ENCODE measurements around the gene RCN2.

The RCN2 gene

GRCh38 chr15:76998663-76999285 is 67.2 kb downstream of the RCN2 start:
- H3K4me3 ChIP-seq (replicated peaks; ENCODE audit: low read depth, low read length): no peak overlapping the region
- no peak for DNase-seq (ENCODE audit: extremely low read depth, low read depth)
- TF ChIP-seq CTCF (IDR thresholded peaks at IDR 0.05; ENCODE audit: low read depth, low read length, missing control alignments): no peak

GRCh38 chr15:76999996-77000395 is 68.4 kb downstream of the RCN2 start:
- DNase-seq (ENCODE audit: extremely low read depth, low read depth): no peak
- no peak for TF ChIP-seq CTCF (IDR thresholded peaks at IDR 0.05; ENCODE audit: low read depth, low read length, missing control alignments)
- no peak overlapping the region for H3K4me3 ChIP-seq (replicated peaks; ENCODE audit: low read depth, low read length)

- TF ChIP-seq CTCF (IDR thresholded peaks at IDR 0.05; ENCODE audit: low read depth, low read length, missing control alignments): no peak
- no peak for DNase-seq (ENCODE audit: extremely low read depth, low read depth)
Observed at GRCh38 chr15:77001351-77001750, 69.8 kb downstream of the RCN2 start.

GRCh38 chr15:77001966-77002365 is 70.4 kb downstream of the RCN2 start:
- DNase-seq (ENCODE audit: extremely low read depth, low read depth): no peak
- H3K4me3 ChIP-seq (replicated peaks; ENCODE audit: low read depth, low read length): no peak overlapping the region

More at GRCh38 chr15:77001351-77001750, 69.8 kb downstream of the RCN2 start:
- no peak overlapping the region for H3K4me3 ChIP-seq (replicated peaks; ENCODE audit: low read depth, low read length)

GRCh38 chr15:77002436-77002835 is 70.9 kb downstream of the RCN2 start:
- no peak for TF ChIP-seq CTCF (IDR thresholded peaks at IDR 0.05; ENCODE audit: low read depth, low read length, missing control alignments)
- H3K4me3 ChIP-seq (replicated peaks; ENCODE audit: low read depth, low read length): no peak overlapping the region
- DNase-seq (ENCODE audit: extremely low read depth, low read depth): no peak

More at GRCh38 chr15:77001966-77002365, 70.4 kb downstream of the RCN2 start:
- TF ChIP-seq CTCF (IDR thresholded peaks at IDR 0.05; ENCODE audit: low read depth, low read length, missing control alignments): no peak

- no peak overlapping the region for H3K4me3 ChIP-seq (replicated peaks; ENCODE audit: low read depth, low read length)
- no peak for DNase-seq (ENCODE audit: extremely low read depth, low read depth)
- TF ChIP-seq CTCF (IDR thresholded peaks at IDR 0.05; ENCODE audit: low read depth, low read length, missing control alignments): no peak
Observed at GRCh38 chr15:77002954-77003912, 71.7 kb downstream of the RCN2 start.

All from HFF-Myc (cell line).